ENCODE data around the gene RP2. TPM values are rescaled to one million over a fixed set of nuclear protein-coding genes. Genes with fewer than 3 reads are reported as not detected.

Gene RP2
- total RNA-seq, 4 donors from 2014 or later, result 7.2 to 10.6 (median 9.4) TPM

- Histone ChIP-seq H3K27ac (replicated peaks in 1 of 4) (no peak overlapping the region), H3K36me3 (peaks cover 0 to 10% (median 3%) of the 10 kb centered on the region in 4 donors), H3K9me3 (no peaks in the 10 kb centered on the region), H3K27me3 (no peaks in the 10 kb centered on the region), H3K4me1 (no peaks in the 10 kb centered on the region), H3K4me3 (no peak overlapping the region)
- intact Hi-C loops (cut with DNase I), result no loop called here
- DNase-seq (ENCODE audit: extremely low spot score), result no peak
- TF ChIP-seq EP300 (IDR thresholded peaks at IDR 0.05) (no peak), POLR2AphosphoS5 (IDR thresholded peaks at IDR 0.05) (no peak), POLR2A (IDR thresholded peaks at IDR 0.05; ENCODE audit: low read depth) (no peak)
- TF ChIP-seq, protein P1, sequence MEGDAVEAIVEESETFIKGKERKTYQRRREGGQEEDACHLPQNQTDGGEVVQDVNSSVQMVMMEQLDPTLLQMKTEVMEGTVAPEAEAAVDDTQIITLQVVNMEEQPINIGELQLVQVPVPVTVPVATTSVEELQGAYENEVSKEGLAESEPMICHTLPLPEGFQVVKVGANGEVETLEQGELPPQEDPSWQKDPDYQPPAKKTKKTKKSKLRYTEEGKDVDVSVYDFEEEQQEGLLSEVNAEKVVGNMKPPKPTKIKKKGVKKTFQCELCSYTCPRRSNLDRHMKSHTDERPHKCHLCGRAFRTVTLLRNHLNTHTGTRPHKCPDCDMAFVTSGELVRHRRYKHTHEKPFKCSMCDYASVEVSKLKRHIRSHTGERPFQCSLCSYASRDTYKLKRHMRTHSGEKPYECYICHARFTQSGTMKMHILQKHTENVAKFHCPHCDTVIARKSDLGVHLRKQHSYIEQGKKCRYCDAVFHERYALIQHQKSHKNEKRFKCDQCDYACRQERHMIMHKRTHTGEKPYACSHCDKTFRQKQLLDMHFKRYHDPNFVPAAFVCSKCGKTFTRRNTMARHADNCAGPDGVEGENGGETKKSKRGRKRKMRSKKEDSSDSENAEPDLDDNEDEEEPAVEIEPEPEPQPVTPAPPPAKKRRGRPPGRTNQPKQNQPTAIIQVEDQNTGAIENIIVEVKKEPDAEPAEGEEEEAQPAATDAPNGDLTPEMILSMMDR (IDR thresholded peaks at IDR 0.05), result no peak
Measured at GRCh38 chrX:46849933-46850332, 13.1 kb downstream of the RP2 start.

GRCh38 chrX:46850771-46851170 is 13.9 kb downstream of the RP2 start:
- no peak overlapping the region for H3K4me3 ChIP-seq
- H3K9me3 ChIP-seq, result no peaks in the 10 kb centered on the region
- no peaks in the 10 kb centered on the region for H3K4me1 ChIP-seq
- H3K36me3 ChIP-seq, result peaks cover 0 to 12% (median 4%) of the 10 kb centered on the region in 4 donors
- DNase-seq (ENCODE audit: extremely low spot score), result no peak
- TF ChIP-seq POLR2A (IDR thresholded peaks at IDR 0.05; ENCODE audit: low read depth), result no peak
- TF ChIP-seq POLR2AphosphoS5 (IDR thresholded peaks at IDR 0.05), result no peak
- TF ChIP-seq EP300 (IDR thresholded peaks at IDR 0.05), result no peak
- TF ChIP-seq, protein P1 (IDR thresholded peaks at IDR 0.05), result no peak
- H3K27me3 ChIP-seq, result no peaks in the 10 kb centered on the region
- intact Hi-C loops (cut with DNase I), result no loop called here
- H3K27ac ChIP-seq (replicated peaks in 1 of 4), result no peak overlapping the region
- WGBS, result 81% methylated on average over 1 of the region's 1 CpG

- no peaks in the 10 kb centered on the region for H3K9me3 ChIP-seq
- intact Hi-C loops (cut with DNase I), result no loop called here
Measured at GRCh38 chrX:46856483-46856882, 19.6 kb downstream of the RP2 start.

GRCh38 chrX:46860557-46860956 is 23.7 kb downstream of the RP2 start:
- TF ChIP-seq, protein P1 (IDR thresholded peaks at IDR 0.05), result no peak
- TF ChIP-seq POLR2AphosphoS5 (IDR thresholded peaks at IDR 0.05) (no peak), POLR2A (IDR thresholded peaks at IDR 0.05; ENCODE audit: low read depth) (no peak), EP300 (IDR thresholded peaks at IDR 0.05) (no peak)
- Histone ChIP-seq H3K9me3 (no peaks in the 10 kb centered on the region), H3K27ac (replicated peaks in 1 of 4) (no peak overlapping the region), H3K4me1 (no peaks in the 10 kb centered on the region), H3K4me3 (no peak overlapping the region), H3K27me3 (no peaks in the 10 kb centered on the region), H3K36me3 (peaks cover 0 to 3% (median 0%) of the 10 kb centered on the region in 4 donors)
- intact Hi-C loops (cut with DNase I), result no loop called here
- WGBS, result 72% methylated on average over 1 of the region's 1 CpG
- no peak for DNase-seq (ENCODE audit: extremely low spot score)

More at GRCh38 chrX:46856483-46856882, 19.6 kb downstream of the RP2 start:
- no peaks in the 10 kb centered on the region for H3K27me3 ChIP-seq
- H3K4me3 ChIP-seq, result no peak overlapping the region
- no peaks in the 10 kb centered on the region for H3K4me1 ChIP-seq
- no peak for TF ChIP-seq POLR2A (IDR thresholded peaks at IDR 0.05; ENCODE audit: low read depth)
- TF ChIP-seq, protein P1 (IDR thresholded peaks at IDR 0.05), result no peak
- TF ChIP-seq POLR2AphosphoS5 (IDR thresholded peaks at IDR 0.05), result no peak
- no peak for TF ChIP-seq EP300 (IDR thresholded peaks at IDR 0.05)
- peaks cover 0 to 12% (median 6%) of the 10 kb centered on the region in 4 donors for H3K36me3 ChIP-seq
- no peak for DNase-seq (ENCODE audit: extremely low spot score)
- no peak overlapping the region for H3K27ac ChIP-seq (replicated peaks in 1 of 4)

GRCh38 chrX:46863072-46863471 is 26.2 kb downstream of the RP2 start:
- TF ChIP-seq POLR2AphosphoS5 (IDR thresholded peaks at IDR 0.05) (no peak), EP300 (IDR thresholded peaks at IDR 0.05) (no peak), POLR2A (IDR thresholded peaks at IDR 0.05; ENCODE audit: low read depth) (no peak)
- TF ChIP-seq, protein P1 (IDR thresholded peaks at IDR 0.05), result no peak
- WGBS, result 80% methylated on average over 2 of the region's 2 CpGs

More at GRCh38 chrX:46863072-46863471, 26.2 kb downstream of the RP2 start:
- Histone ChIP-seq H3K27ac (replicated peaks in 1 of 4) (no peak overlapping the region), H3K27me3 (no peaks in the 10 kb centered on the region), H3K4me1 (no peaks in the 10 kb centered on the region), H3K9me3 (peaks cover 0 to 10% (median 0%) of the 10 kb centered on the region in 4 donors), H3K4me3 (no peak overlapping the region), H3K36me3 (peaks cover 0 to 3% (median 0%) of the 10 kb centered on the region in 4 donors)
- no peak for DNase-seq (ENCODE audit: extremely low spot score)
- intact Hi-C loops (cut with DNase I), result no loop called here

Measured in esophagus muscularis mucosa (tissue), 4 donors.